Measurements from ENCODE around the gene TCF7L2. TPM values are rescaled to one million over a fixed set of nuclear protein-coding genes. Genes with fewer than 3 reads are reported as not detected.

The TCF7L2 gene
- total RNA-seq, 2 experiments from 2014 or later: 1.3 to 8.5 TPM

DNA sequence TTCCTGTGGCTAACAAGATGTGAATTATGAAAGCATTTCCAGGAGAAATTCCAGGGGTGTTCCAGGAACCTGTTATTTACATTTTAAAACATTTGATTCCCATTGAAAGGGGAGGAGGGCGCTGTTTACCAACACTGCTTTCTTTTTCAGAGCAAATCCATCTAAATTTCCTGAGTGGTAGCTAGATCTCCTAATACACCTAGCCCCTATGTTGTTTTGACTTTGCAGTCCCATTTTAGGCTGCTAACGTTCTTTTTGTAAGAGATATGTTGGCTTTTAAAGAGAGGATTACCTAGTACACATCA lies 130.8 kb downstream of the TCF7L2 start:
- Histone ChIP-seq H3K79me2 (ENCODE audit: insufficient read depth, low read depth, low read length) (no peaks in the 10 kb centered on the region), H3K4me2 (ENCODE audit: low read length) (no peak overlapping the region), H4K20me1 (ENCODE audit: insufficient read depth, low read length) (no peaks in the 10 kb centered on the region), H2AFZ (ENCODE audit: low read length) (no peak overlapping the region), H3K4me3 (ENCODE audit: low read depth, low read length, poor library complexity, severe bottlenecking) (no peak overlapping the region), H3K4me1 (ENCODE audit: insufficient read depth, low read length, poor library complexity, severe bottlenecking) (no peaks in the 10 kb centered on the region), H3K9me3 (ENCODE audit: low read length) (no peaks in the 10 kb centered on the region), H3K36me3 (ENCODE audit: insufficient read depth, low read length) (no peaks in the 10 kb centered on the region), H3K9me2 (ENCODE audit: insufficient read depth, low read length) (no peaks in the 10 kb centered on the region), H3K27ac (ENCODE audit: low read depth, low read length, poor library complexity, severe bottlenecking) (no peak overlapping the region)
- no peak for TF ChIP-seq EZH2phosphoT487 (IDR thresholded peaks at IDR 0.05; ENCODE audit: borderline replicate concordance, low read depth, low read length)
- TF ChIP-seq, protein P1, sequence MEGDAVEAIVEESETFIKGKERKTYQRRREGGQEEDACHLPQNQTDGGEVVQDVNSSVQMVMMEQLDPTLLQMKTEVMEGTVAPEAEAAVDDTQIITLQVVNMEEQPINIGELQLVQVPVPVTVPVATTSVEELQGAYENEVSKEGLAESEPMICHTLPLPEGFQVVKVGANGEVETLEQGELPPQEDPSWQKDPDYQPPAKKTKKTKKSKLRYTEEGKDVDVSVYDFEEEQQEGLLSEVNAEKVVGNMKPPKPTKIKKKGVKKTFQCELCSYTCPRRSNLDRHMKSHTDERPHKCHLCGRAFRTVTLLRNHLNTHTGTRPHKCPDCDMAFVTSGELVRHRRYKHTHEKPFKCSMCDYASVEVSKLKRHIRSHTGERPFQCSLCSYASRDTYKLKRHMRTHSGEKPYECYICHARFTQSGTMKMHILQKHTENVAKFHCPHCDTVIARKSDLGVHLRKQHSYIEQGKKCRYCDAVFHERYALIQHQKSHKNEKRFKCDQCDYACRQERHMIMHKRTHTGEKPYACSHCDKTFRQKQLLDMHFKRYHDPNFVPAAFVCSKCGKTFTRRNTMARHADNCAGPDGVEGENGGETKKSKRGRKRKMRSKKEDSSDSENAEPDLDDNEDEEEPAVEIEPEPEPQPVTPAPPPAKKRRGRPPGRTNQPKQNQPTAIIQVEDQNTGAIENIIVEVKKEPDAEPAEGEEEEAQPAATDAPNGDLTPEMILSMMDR (conservative IDR thresholded peaks at IDR 0.05; ENCODE audit: low read length): no peak
- ChIA-PET POLR2A (no interaction called here), CTCF (ENCODE audit: unreplicated experiment) (no interaction called here)
- intact Hi-C loops (cut with micrococcal nuclease; ENCODE audit: unreplicated experiment): no loop called here
- BruUV-seq (replicated peaks): no TSS peak
- DNase-seq (ENCODE audit: low spot score): no peak

- H3K9me3 ChIP-seq (ENCODE audit: low read length): no peaks in the 10 kb centered on the region
- H2AFZ ChIP-seq (ENCODE audit: low read length): no peak overlapping the region
- H4K20me1 ChIP-seq (ENCODE audit: insufficient read depth, low read length): no peaks in the 10 kb centered on the region
- ChIA-PET CTCF (ENCODE audit: unreplicated experiment) (no interaction called here), POLR2A (no interaction called here)
- no peaks in the 10 kb centered on the region for H3K4me1 ChIP-seq (ENCODE audit: insufficient read depth, low read length, poor library complexity, severe bottlenecking)
- DNase-seq (ENCODE audit: low spot score): no peak
- H3K27ac ChIP-seq (ENCODE audit: low read depth, low read length, poor library complexity, severe bottlenecking): no peak overlapping the region
- H3K9me2 ChIP-seq (ENCODE audit: insufficient read depth, low read length): no peaks in the 10 kb centered on the region
- no peak overlapping the region for H3K4me2 ChIP-seq (ENCODE audit: low read length)
- BruUV-seq (replicated peaks): no TSS peak
- H3K4me3 ChIP-seq (ENCODE audit: low read depth, low read length, poor library complexity, severe bottlenecking): no peak overlapping the region
- no peaks in the 10 kb centered on the region for H3K36me3 ChIP-seq (ENCODE audit: insufficient read depth, low read length)
- no peak for TF ChIP-seq EZH2phosphoT487 (IDR thresholded peaks at IDR 0.05; ENCODE audit: borderline replicate concordance, low read depth, low read length)
- TF ChIP-seq, protein P1 (conservative IDR thresholded peaks at IDR 0.05; ENCODE audit: low read length): no peak
- intact Hi-C loops (cut with micrococcal nuclease; ENCODE audit: unreplicated experiment): no loop called here
- no peaks in the 10 kb centered on the region for H3K79me2 ChIP-seq (ENCODE audit: insufficient read depth, low read depth, low read length)
These were observed 134.0 kb downstream of the TCF7L2 start for GRCh38 chr10:113084031-113084430.

DNA sequence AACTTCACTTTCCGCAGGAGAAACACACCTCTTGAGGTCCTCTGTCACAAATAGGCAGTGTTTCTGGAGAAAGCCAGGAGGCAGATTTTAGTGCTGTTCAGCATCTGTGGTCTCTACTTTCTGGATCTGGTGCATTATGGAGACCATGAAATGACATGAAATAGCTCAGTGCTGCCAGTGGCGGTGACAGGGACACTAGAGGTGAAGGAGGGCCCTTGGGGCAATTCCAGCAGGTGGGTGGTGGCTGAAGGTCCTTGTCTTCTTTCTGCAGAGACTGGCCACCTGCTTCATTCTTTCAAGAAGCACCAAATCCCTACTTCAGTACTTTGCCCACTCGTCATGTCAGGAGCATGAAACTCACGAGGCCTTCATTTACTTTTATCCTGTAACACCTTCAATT lies 135.7 kb downstream of the TCF7L2 start:
- H3K4me3 ChIP-seq (ENCODE audit: low read depth, low read length, poor library complexity, severe bottlenecking): no peak overlapping the region
- POLR2A ChIA-PET: interaction anchor here (0.7 kb wide), 1 partner anchor 167 kb away, joined by 3 read pairs; no protein-coding TSS in a partner anchor
- no peak overlapping the region for H2AFZ ChIP-seq (ENCODE audit: low read length)
- H3K4me2 ChIP-seq (ENCODE audit: low read length): no peak overlapping the region
- TF ChIP-seq, protein P1 (conservative IDR thresholded peaks at IDR 0.05; ENCODE audit: low read length): no peak
- no peak for TF ChIP-seq EZH2phosphoT487 (IDR thresholded peaks at IDR 0.05; ENCODE audit: borderline replicate concordance, low read depth, low read length)
- no peaks in the 10 kb centered on the region for H3K4me1 ChIP-seq (ENCODE audit: insufficient read depth, low read length, poor library complexity, severe bottlenecking)
- CTCF ChIA-PET (ENCODE audit: unreplicated experiment): no interaction called here
- H3K79me2 ChIP-seq (ENCODE audit: insufficient read depth, low read depth, low read length): no peaks in the 10 kb centered on the region
- H3K9me2 ChIP-seq (ENCODE audit: insufficient read depth, low read length): no peaks in the 10 kb centered on the region
- intact Hi-C loops (cut with micrococcal nuclease; ENCODE audit: unreplicated experiment): no loop called here
- H4K20me1 ChIP-seq (ENCODE audit: insufficient read depth, low read length): no peaks in the 10 kb centered on the region
- no peaks in the 10 kb centered on the region for H3K9me3 ChIP-seq (ENCODE audit: low read length)
- no peak for DNase-seq (ENCODE audit: low spot score)
- BruUV-seq (replicated peaks): no TSS peak
- H3K27ac ChIP-seq (ENCODE audit: low read depth, low read length, poor library complexity, severe bottlenecking): no peak overlapping the region
- no peaks in the 10 kb centered on the region for H3K36me3 ChIP-seq (ENCODE audit: insufficient read depth, low read length)
